GM20000 (cell line): ENCODE measurements around the gene VAV1.

ENCODE experiments used
- DNase-seq: peaks from one replicate; pipeline ENCODE4 v3.0.0; 2012; ENCODE audit warnings: low spot score
- CTCF ChIP-seq: IDR thresholded peaks from 2 replicates; pipeline ENCODE4 v1.5.1; 2012; ENCODE audit warnings: mild to moderate bottlenecking, control low read depth; ENCODE audit errors: extremely low read depth, missing control alignments

Gene VAV1

GRCh38 chr19:6734096-6734696 lies 38.3 kb upstream of the VAV1 start:
- DNase-seq, result no peak
- no peak for TF ChIP-seq CTCF

- TF ChIP-seq CTCF, result no peak
- no peak for DNase-seq
Observed at GRCh38 chr19:6735181-6735911, 37.2 kb upstream of the VAV1 start.

GRCh38 chr19:6736169-6736916 lies 36.2 kb upstream of the VAV1 start:
- peak; percentile 89 for DNase-seq
- peak; percentile 70 for TF ChIP-seq CTCF

GRCh38 chr19:6736917-6737283 lies 35.6 kb upstream of the VAV1 start:
- TF ChIP-seq CTCF, result no peak
- no peak for DNase-seq

GRCh38 chr19:6737284-6737872 lies 35.1 kb upstream of the VAV1 start, which contains the start of gene GPR108:
GPR108 (minus strand) TSS chr19:6737580; CDS start chr19:6737576, 4 bp downstream.
- TF ChIP-seq CTCF, result no peak
- peak; percentile 98 for DNase-seq

GRCh38 chr19:6737873-6738786 lies 34.4 kb upstream of the VAV1 start:
- DNase-seq, result peak; percentile 79
- peak; percentile 52 for TF ChIP-seq CTCF
